NCI-H524 treated with DMSO at 0.1 percent for 48 hours (cell line): ENCODE data around the gene SH3BP5.
A peak's percentile ranks its signal among the peaks of the same experiment; 100 is the strongest.
"Not testable (repeated sequence)": the region's sequence is repeated elsewhere in the genome, so short reads cannot be mapped to it uniquely, and the experiment has no call there.

Experiments
- DNase-seq: peaks from one replicate; lab custom pipeline; 2025; lab: John Stamatoyannopoulos, UW

The SH3BP5 gene

DNA sequence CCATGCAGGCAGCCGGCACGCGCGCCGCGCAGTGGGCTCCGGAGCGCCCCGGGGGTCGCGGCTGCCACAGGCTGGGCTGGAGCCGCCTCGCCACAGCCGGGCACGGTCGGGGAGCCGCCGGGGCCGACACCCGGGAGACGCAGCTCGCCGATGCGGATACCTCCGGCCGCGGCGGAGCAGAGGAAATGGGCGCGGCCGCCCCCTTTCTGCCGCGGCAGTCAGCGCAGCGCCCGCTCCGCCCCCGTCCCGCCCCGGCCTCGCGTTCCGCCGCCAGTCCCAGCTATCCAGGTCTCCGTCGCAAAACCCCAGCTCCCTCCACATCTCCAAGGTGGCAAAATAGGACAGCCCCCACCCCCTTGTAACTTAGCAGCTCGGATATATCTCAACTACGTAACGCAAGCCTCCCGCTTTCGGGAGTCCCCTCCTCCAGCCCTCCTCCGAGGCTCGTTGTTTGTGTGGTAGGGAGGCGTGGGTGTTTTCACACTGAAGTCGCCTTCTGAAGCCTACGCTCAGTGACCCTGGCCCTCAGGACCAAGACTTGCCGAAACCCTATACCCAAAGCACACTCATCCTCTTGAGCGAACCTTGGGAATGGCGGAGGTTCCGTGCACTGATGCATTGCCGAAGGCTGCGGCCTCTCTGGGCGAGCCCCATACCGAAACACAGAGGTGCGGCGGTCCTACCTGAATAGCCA is at the start of gene SH3BP5:
Gene SH3BP5, minus strand, starts transcription at position 182 of the 694 bp plus-strand sequence. Its CDS starts 178 bp downstream, at position 4.
- DNase-seq, result no peak

GRCh38 chr3:15380980-15381890 is 48.8 kb upstream of the SH3BP5 start:
- no peak for DNase-seq

DNA sequence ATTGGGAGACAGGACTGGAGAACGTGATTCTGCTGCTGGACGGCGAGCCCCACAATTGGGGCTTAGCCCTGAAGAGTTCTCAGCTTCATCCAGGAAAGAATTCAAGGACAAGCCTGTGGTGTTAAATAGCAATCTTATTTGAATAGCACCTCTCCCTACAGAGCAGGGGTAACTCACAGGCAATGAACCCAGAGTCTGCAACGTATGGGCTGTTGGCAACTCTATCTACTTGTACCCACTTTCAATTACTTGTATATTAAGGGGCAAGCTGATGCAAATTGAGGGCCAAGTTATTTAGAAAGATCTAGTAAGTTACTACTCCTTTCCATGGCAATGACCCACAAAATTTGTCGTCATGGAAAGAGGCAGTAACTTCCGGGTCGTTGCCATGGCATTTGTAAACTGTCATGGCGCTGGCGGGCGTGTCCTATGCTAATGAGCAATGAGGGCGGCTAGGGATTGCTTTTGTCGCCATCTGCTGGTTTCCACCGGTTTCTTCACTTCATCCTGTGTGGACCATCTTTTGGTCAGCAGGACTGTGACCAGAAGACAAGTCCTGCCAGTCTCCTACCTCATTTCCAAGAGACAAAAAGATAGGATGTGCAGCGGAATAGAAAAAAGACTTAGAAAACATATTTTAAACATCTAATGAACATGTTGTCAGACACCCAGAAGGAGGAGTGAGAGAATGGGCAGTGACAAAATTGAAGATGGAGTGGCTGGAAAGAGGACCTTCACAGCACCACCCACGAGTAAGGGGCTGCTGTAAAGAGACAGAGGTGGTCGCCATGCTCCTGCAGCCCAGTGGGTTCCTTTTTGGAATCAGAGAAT is 45.8 kb upstream of the SH3BP5 start:
- peak; percentile 33 for DNase-seq

GRCh38 chr3:15375461-15376000 is 43.1 kb upstream of the SH3BP5 start:
- DNase-seq, result no peak

- no peak for DNase-seq
Measured at GRCh38 chr3:15372918-15373317, 40.5 kb upstream of the SH3BP5 start.

GRCh38 chr3:15368561-15369135 is 36.3 kb upstream of the SH3BP5 start:
- peak; percentile 41 for DNase-seq

GRCh38 chr3:15367059-15367458 is 34.7 kb upstream of the SH3BP5 start:
- no peak for DNase-seq

- DNase-seq, result peak; percentile 38
Measured at GRCh38 chr3:15364078-15364477, 31.7 kb upstream of the SH3BP5 start.

DNA sequence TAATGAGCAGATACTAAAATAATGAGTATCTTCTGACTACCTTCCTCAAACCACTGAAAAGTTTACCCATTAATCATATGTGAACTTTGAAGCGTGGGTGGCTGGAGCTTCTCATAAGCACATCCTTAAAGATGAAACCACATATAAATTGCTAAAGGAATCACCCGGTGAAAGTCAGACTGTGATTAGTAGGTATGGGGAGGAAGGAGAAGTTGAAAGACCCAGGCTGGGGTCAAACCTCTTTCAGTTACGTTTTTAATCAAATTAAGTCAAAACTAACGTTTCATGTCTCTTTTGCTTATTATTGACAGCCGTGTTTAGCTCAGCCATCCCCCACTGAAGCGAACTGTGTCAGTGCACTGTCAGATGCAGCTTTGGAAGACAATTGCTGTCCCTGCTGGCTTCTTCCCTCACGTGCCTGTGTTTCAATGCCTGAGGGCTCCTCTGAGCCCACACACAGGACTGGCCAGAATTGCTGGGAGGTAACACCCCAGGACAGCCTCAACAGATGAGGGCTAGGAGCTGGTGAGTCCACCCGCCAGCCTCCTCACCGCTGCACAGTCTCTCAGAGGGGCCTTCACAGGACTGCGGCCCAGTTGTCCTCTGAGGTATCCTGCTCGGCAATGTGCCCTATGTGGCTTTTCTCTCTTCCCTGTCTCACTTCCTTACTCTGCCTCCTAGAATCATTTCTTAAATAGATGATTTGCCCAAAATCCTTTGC is 29.3 kb upstream of the SH3BP5 start:
- no peak for DNase-seq

DNA sequence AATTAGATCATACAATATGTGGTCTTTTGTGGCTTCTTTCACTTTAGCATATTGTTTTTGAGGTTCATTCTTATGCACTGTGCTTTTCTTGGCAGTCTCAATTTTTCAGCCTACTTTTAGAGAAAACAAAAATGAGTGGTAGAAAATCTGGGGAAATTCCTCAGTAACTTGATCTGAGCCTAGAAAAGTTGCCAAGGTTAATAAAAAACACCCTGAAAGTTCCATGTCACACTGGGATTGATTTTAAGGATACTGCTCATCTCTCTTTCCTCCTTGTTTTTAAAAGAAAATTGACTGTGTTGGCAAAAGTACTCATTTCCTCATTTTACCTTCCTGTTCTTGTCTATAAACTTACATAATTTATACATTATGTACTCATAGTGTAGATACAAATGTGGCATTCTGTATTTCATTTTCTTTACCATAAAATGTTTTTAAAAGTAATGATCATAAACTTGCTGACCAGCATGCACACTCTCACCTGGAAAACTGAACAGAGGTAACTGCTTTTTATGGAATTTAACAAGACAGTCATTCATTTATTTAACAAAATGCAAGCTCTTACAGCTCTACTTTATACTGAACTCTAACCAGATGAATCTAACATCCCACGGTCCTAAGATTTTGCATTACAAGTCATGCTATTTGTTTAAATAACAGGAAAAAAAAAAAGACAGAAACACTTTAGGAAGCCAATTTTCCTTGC is 28.6 kb upstream of the SH3BP5 start:
- no peak for DNase-seq

GRCh38 chr3:15359677-15360397 is 27.5 kb upstream of the SH3BP5 start:
- DNase-seq, result no peak

DNA sequence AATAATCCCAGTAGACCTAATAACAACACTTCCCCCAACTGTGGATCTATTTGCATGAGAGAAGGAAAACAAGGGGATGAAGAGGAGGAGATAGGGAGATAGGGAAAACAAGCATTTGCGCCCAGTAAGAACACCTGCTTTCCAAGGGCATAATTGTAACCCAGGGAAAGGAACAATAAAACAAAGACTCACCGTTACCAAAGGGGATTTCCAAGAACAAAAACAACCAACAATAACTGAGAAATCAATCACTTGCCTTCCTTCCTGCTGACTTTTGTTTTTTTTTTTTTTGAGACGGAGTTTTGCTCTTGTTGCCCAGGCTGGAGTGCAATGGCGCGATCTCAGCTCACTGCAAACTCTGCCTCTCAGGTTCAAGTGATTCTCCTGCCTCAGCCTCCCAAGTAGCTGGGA is 24.3 kb upstream of the SH3BP5 start:
- not testable (repeated sequence) for DNase-seq

- no peak for DNase-seq
Measured at GRCh38 chr3:15356176-15356575, 23.8 kb upstream of the SH3BP5 start.

DNA sequence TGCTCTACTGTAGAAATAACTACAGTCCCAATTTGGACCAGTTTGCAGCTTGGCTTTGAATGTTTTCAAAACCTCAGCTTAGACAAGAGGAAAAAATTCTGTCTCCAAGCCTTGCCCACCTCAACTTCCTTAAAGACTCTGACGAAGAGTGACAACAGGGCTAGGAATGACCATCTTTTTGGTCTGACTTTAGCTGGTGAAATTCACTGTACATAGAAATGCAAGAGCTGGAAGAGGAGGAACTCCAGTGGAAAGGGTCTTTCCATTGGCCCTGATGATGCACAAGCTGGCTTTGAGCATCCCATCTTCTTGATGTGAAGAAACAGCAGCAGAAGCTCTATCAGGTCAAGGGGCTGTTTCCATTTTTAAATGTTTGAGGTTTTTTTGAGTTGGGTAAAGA is 22.7 kb upstream of the SH3BP5 start:
- DNase-seq, result no peak

DNA sequence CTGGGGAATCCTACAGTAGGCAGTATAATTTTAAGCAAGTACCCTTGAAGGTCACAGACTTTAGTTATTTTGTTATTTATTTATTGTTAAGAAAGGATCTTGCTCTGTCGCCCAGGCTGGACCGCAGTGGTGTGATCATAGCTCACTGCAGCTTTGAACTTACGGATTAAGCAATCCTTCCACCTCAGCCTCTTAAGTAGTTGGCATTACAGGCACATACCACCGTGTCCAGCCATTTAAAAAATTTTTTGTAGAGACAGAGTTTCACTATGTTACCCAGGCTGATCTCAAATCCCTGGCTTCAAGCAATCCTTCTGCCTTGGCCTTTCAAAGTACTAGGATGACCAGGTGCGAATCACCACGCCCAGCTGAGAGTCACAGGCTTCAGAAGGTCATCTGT is 22.1 kb upstream of the SH3BP5 start:
- DNase-seq, result no peak

- DNase-seq, result no peak
Measured at GRCh38 chr3:15350141-15350540, 17.8 kb upstream of the SH3BP5 start.

GRCh38 chr3:15349438-15349837 is 17.1 kb upstream of the SH3BP5 start:
- not testable (repeated sequence) for DNase-seq

DNA sequence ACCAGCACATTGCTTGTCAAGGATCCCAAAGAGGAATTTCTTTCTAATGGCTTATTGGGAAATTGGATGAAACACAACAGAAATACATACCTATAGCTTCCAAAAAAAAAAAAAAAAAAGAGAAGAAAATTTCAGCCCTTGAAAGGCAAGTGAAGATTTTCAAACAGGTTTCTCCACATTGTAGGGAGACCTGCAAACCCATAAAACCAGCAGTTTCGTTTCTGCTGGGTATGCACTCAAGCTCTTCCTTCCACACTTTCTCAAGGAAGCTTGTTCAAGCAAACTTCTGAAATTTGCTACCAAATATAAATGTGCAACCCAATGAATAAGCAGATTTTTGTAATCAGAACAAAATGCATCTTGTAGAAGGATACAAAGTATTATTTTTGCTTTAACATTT is 15.9 kb upstream of the SH3BP5 start:
- DNase-seq, result no peak

GRCh38 chr3:15347737-15348110 is 15.3 kb upstream of the SH3BP5 start:
- DNase-seq, result no peak
